ENCODE data around the gene ICAM2. TPM values are rescaled to one million over a fixed set of nuclear protein-coding genes. Genes with fewer than 3 reads are reported as not detected.

Gene ICAM2
- polyA plus RNA-seq, 4 donors: 4.5 to 40.1 (median 12.4) TPM

GRCh38 chr17:63999680-64000531 lies 20.5 kb downstream of the ICAM2 start:
- FAIRE-seq: no peak
- Histone ChIP-seq H3K9me3 (ENCODE audit: control insufficient read depth in 2 of 2, insufficient read depth in 1 of 2, low read depth in 1 of 2, low read length in 1 of 2) (no peaks in the 10 kb centered on the region), H3K4me3 (ENCODE audit: low read depth in 1 of 3, low read length in 3 of 3) (no peak overlapping the region), H3K4me1 (ENCODE audit: control insufficient read depth in 3 of 3, insufficient read depth in 2 of 3, low read depth in 1 of 3, low read length in 2 of 3) (peaks cover 0 to 12% (median 4%) of the 10 kb centered on the region in 3 donors), H3K27ac (ENCODE audit: low read depth in 1 of 3, low read length in 2 of 3) (no peak overlapping the region), H3K36me3 (ENCODE audit: control insufficient read depth in 3 of 3, insufficient read depth in 2 of 3, low read depth in 1 of 3, low read length in 3 of 3) (peaks cover 0 to 10% (median 0%) of the 10 kb centered on the region in 3 donors), H3K27me3 (ENCODE audit: control insufficient read depth in 3 of 3, insufficient read depth in 3 of 3, low read length in 3 of 3) (peaks cover 0 to 15% (median 0%) of the 10 kb centered on the region in 3 donors)
- 67 to 83% (median 70%) methylated on average over 25 of the region's 25 CpGs for WGBS, 3 donors
- DNase-seq: no peak

GRCh38 chr17:63998721-63999679 lies 21.4 kb downstream of the ICAM2 start:
- 9 to 17% (median 16%) methylated on average over 30 to 33 of the region's 33 CpGs for WGBS, 3 donors
- DNase-seq: no peak

GRCh38 chr17:63998050-63998720 lies 22.2 kb downstream of the ICAM2 start, which contains the start of gene PRR29:
PRR29 (plus strand) TSS chr17:63998351; CDS start chr17:63998365, 14 bp downstream.
- Histone ChIP-seq H3K27ac (ENCODE audit: low read depth in 1 of 3, low read length in 2 of 3) (no peak within 1 kb of the TSS), H3K36me3 (ENCODE audit: control insufficient read depth in 3 of 3, insufficient read depth in 2 of 3, low read depth in 1 of 3, low read length in 3 of 3) (peaks cover 0 to 1% (median 0%) of the 10 kb centered on the region in 3 donors), H3K9me3 (ENCODE audit: control insufficient read depth in 2 of 2, insufficient read depth in 1 of 2, low read depth in 1 of 2, low read length in 1 of 2) (no peaks in the 10 kb centered on the region), H3K4me3 (ENCODE audit: low read depth in 1 of 3, low read length in 3 of 3) (peak within 1 kb of the TSS; percentile 10 to 72 (median 62)), H3K27me3 (ENCODE audit: control insufficient read depth in 3 of 3, insufficient read depth in 3 of 3, low read length in 3 of 3) (peaks cover 0 to 18% (median 0%) of the 10 kb centered on the region in 3 donors), H3K4me1 (ENCODE audit: control insufficient read depth in 3 of 3, insufficient read depth in 2 of 3, low read depth in 1 of 3, low read length in 2 of 3) (peaks cover 0 to 12% (median 4%) of the 10 kb centered on the region in 3 donors)
- 0 to 1% (median 1%) methylated on average over 19 to 43 of the region's 43 CpGs for WGBS, 3 donors
- DNase-seq (peak; percentile 45 to 84), FAIRE-seq (no peak)

More at GRCh38 chr17:63998721-63999679, 21.4 kb downstream of the ICAM2 start:
- Histone ChIP-seq H3K4me3 (ENCODE audit: low read depth in 1 of 3, low read length in 3 of 3) (peak overlapping the region; percentile 10 to 72 (median 62)), H3K36me3 (ENCODE audit: control insufficient read depth in 3 of 3, insufficient read depth in 2 of 3, low read depth in 1 of 3, low read length in 3 of 3) (peaks cover 0 to 9% (median 0%) of the 10 kb centered on the region in 3 donors), H3K27me3 (ENCODE audit: control insufficient read depth in 3 of 3, insufficient read depth in 3 of 3, low read length in 3 of 3) (peaks cover 0 to 15% (median 0%) of the 10 kb centered on the region in 3 donors), H3K9me3 (ENCODE audit: control insufficient read depth in 2 of 2, insufficient read depth in 1 of 2, low read depth in 1 of 2, low read length in 1 of 2) (no peaks in the 10 kb centered on the region), H3K4me1 (ENCODE audit: control insufficient read depth in 3 of 3, insufficient read depth in 2 of 3, low read depth in 1 of 3, low read length in 2 of 3) (peaks cover 0 to 12% (median 4%) of the 10 kb centered on the region in 3 donors), H3K27ac (ENCODE audit: low read depth in 1 of 3, low read length in 2 of 3) (no peak overlapping the region)
- no peak for FAIRE-seq

- H3K36me3 ChIP-seq (ENCODE audit: control insufficient read depth in 3 of 3, insufficient read depth in 2 of 3, low read depth in 1 of 3, low read length in 3 of 3): no peaks in the 10 kb centered on the region
- FAIRE-seq: no peak
- peaks cover 0 to 12% (median 4%) of the 10 kb centered on the region in 3 donors for H3K4me1 ChIP-seq (ENCODE audit: control insufficient read depth in 3 of 3, insufficient read depth in 2 of 3, low read depth in 1 of 3, low read length in 2 of 3)
- DNase-seq: no peak
- H3K27ac ChIP-seq (ENCODE audit: low read depth in 1 of 3, low read length in 2 of 3): no peak overlapping the region
- H3K27me3 ChIP-seq (ENCODE audit: control insufficient read depth in 3 of 3, insufficient read depth in 3 of 3, low read length in 3 of 3): peaks cover 0 to 21% (median 0%) of the 10 kb centered on the region in 3 donors
- H3K9me3 ChIP-seq (ENCODE audit: control insufficient read depth in 2 of 2, insufficient read depth in 1 of 2, low read depth in 1 of 2, low read length in 1 of 2): no peaks in the 10 kb centered on the region
- peak overlapping the region in 2 of 3 donors; percentile 62 to 72 for H3K4me3 ChIP-seq (ENCODE audit: low read depth in 1 of 3, low read length in 3 of 3)
- WGBS, 3 donors: 20 to 23% (median 20%) methylated on average over 19 of the region's 19 CpGs
Observed at GRCh38 chr17:63997341-63998048, 22.9 kb downstream of the ICAM2 start.

GRCh38 chr17:63996430-63997182 lies 23.8 kb downstream of the ICAM2 start:
- Histone ChIP-seq H3K9me3 (ENCODE audit: control insufficient read depth in 2 of 2, insufficient read depth in 1 of 2, low read depth in 1 of 2, low read length in 1 of 2) (no peaks in the 10 kb centered on the region), H3K4me3 (ENCODE audit: low read depth in 1 of 3, low read length in 3 of 3) (no peak overlapping the region), H3K4me1 (ENCODE audit: control insufficient read depth in 3 of 3, insufficient read depth in 2 of 3, low read depth in 1 of 3, low read length in 2 of 3) (peaks cover 0 to 12% (median 4%) of the 10 kb centered on the region in 3 donors), H3K27ac (ENCODE audit: low read depth in 1 of 3, low read length in 2 of 3) (no peak overlapping the region), H3K36me3 (ENCODE audit: control insufficient read depth in 3 of 3, insufficient read depth in 2 of 3, low read depth in 1 of 3, low read length in 3 of 3) (no peaks in the 10 kb centered on the region), H3K27me3 (ENCODE audit: control insufficient read depth in 3 of 3, insufficient read depth in 3 of 3, low read length in 3 of 3) (peaks cover 0 to 28% (median 0%) of the 10 kb centered on the region in 3 donors)
- WGBS, 3 donors: 89 to 93% (median 90%) methylated on average over 11 of the region's 11 CpGs
- FAIRE-seq: no peak
- no peak for DNase-seq

GRCh38 chr17:63995626-63996025 lies 24.8 kb downstream of the ICAM2 start:
- H3K36me3 ChIP-seq (ENCODE audit: control insufficient read depth in 3 of 3, insufficient read depth in 2 of 3, low read depth in 1 of 3, low read length in 3 of 3): no peaks in the 10 kb centered on the region
- 85 to 94% (median 88%) methylated on average over 5 of the region's 5 CpGs for WGBS, 3 donors
- peaks cover 0 to 13% (median 4%) of the 10 kb centered on the region in 3 donors for H3K4me1 ChIP-seq (ENCODE audit: control insufficient read depth in 3 of 3, insufficient read depth in 2 of 3, low read depth in 1 of 3, low read length in 2 of 3)
- H3K4me3 ChIP-seq (ENCODE audit: low read depth in 1 of 3, low read length in 3 of 3): no peak overlapping the region
- peaks cover 0 to 34% (median 0%) of the 10 kb centered on the region in 3 donors for H3K27me3 ChIP-seq (ENCODE audit: control insufficient read depth in 3 of 3, insufficient read depth in 3 of 3, low read length in 3 of 3)
- no peak overlapping the region for H3K27ac ChIP-seq (ENCODE audit: low read depth in 1 of 3, low read length in 2 of 3)
- DNase-seq (no peak), FAIRE-seq (no peak)
- no peaks in the 10 kb centered on the region for H3K9me3 ChIP-seq (ENCODE audit: control insufficient read depth in 2 of 2, insufficient read depth in 1 of 2, low read depth in 1 of 2, low read length in 1 of 2)

- WGBS, 3 donors: 60 to 78% (median 61%) methylated on average over 3 of the region's 3 CpGs
- peaks cover 0 to 15% (median 1%) of the 10 kb centered on the region in 3 donors for H3K4me1 ChIP-seq (ENCODE audit: control insufficient read depth in 3 of 3, insufficient read depth in 2 of 3, low read depth in 1 of 3, low read length in 2 of 3)
- no peak overlapping the region for H3K27ac ChIP-seq (ENCODE audit: low read depth in 1 of 3, low read length in 2 of 3)
- H3K9me3 ChIP-seq (ENCODE audit: control insufficient read depth in 2 of 2, insufficient read depth in 1 of 2, low read depth in 1 of 2, low read length in 1 of 2): no peaks in the 10 kb centered on the region
- no peaks in the 10 kb centered on the region for H3K36me3 ChIP-seq (ENCODE audit: control insufficient read depth in 3 of 3, insufficient read depth in 2 of 3, low read depth in 1 of 3, low read length in 3 of 3)
- DNase-seq (no peak), FAIRE-seq (no peak)
- H3K4me3 ChIP-seq (ENCODE audit: low read depth in 1 of 3, low read length in 3 of 3): no peak overlapping the region
- H3K27me3 ChIP-seq (ENCODE audit: control insufficient read depth in 3 of 3, insufficient read depth in 3 of 3, low read length in 3 of 3): peaks cover 0 to 37% (median 0%) of the 10 kb centered on the region in 3 donors
Observed at GRCh38 chr17:63993368-63993985, 27.0 kb downstream of the ICAM2 start.
